DOHH2 (cell line): Measurements from ENCODE around the gene RGS10.

ENCODE experiments used
- EZH2phosphoT487 ChIP-seq: fragments of 200-600 bp; sonication (generic); IDR thresholded peaks from 2 replicates; pipeline ENCODE4 v1.6.1; 2017; ENCODE audit warnings: borderline replicate concordance, mild to moderate bottlenecking, antibody characterized with exemption, low read length, moderate library complexity, mixed read lengths
- TF ChIP-seq, protein P1 (sequence below): fragments of 200-600 bp; sonication (generic); IDR thresholded peaks from one replicate; pipeline ENCODE4 v1.5.1; 2014; ENCODE audit warnings: antibody characterized with exemption, mild to moderate bottlenecking, low read depth, low read length; ENCODE audit not compliant: poor library complexity, severe bottlenecking

DNA sequence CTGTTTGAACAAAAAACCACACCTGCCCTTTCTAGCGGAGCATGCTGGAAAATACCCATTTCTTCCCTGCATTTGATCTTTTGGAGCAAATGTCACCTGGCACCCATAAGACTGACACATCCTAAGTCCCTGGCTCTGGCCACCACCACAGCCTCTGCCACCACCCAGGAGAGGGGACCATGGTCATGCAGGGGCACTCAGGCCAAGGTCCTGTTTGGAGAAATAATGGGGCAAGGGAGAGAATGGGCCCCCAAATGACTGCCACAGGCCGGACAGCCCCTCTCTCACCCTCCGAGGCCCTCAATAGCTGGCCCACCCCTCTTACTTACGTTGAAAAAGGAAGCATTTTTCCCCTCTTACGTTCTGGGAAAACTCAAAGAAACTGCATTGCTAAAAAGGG lies 35.4 kb downstream of the RGS10 start:
- TF ChIP-seq, protein P1, sequence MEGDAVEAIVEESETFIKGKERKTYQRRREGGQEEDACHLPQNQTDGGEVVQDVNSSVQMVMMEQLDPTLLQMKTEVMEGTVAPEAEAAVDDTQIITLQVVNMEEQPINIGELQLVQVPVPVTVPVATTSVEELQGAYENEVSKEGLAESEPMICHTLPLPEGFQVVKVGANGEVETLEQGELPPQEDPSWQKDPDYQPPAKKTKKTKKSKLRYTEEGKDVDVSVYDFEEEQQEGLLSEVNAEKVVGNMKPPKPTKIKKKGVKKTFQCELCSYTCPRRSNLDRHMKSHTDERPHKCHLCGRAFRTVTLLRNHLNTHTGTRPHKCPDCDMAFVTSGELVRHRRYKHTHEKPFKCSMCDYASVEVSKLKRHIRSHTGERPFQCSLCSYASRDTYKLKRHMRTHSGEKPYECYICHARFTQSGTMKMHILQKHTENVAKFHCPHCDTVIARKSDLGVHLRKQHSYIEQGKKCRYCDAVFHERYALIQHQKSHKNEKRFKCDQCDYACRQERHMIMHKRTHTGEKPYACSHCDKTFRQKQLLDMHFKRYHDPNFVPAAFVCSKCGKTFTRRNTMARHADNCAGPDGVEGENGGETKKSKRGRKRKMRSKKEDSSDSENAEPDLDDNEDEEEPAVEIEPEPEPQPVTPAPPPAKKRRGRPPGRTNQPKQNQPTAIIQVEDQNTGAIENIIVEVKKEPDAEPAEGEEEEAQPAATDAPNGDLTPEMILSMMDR: no peak
- no peak for TF ChIP-seq EZH2phosphoT487
